IPS-18c (cell line): ENCODE data around the gene ABHD11.

ENCODE experiments used
- H3K4me3 ChIP-seq: 2 replicates; pipeline ENCODE4 v1.7.0; 2013; ENCODE audit warnings: low read depth, mild to moderate bottlenecking, low read length, moderate library complexity; ENCODE audit not compliant: insufficient read depth
- H3K9me3 ChIP-seq: one replicate; pipeline ENCODE4 v1.6.1; 2013; ENCODE audit warnings: mild to moderate bottlenecking, low read length, moderate library complexity; ENCODE audit not compliant: control insufficient read depth, insufficient read depth

ABHD11 gene

GRCh38 chr7:73690646-73691045 is 48.0 kb downstream of the ABHD11 start:
- H3K9me3 ChIP-seq: no peaks in the 10 kb centered on the region

GRCh38 chr7:73688288-73688687 is 50.3 kb downstream of the ABHD11 start:
- Histone ChIP-seq H3K9me3 (no peaks in the 10 kb centered on the region), H3K4me3 (no peak overlapping the region)

More at GRCh38 chr7:73690646-73691045, 48.0 kb downstream of the ABHD11 start:
- H3K4me3 ChIP-seq: no peak overlapping the region
